Astrocyte of the spinal cord (primary cell): Measurements from ENCODE around the gene CARD6.
"Not testable (repeated sequence)": the region's sequence is repeated elsewhere in the genome, so short reads cannot be mapped to it uniquely, and the experiment has no call there.

ENCODE experiments used
- DNase-seq: peaks from one replicate; pipeline ENCODE4 v3.0.0; 2011; ENCODE audit warnings: low read depth, low spot score
- H3K4me3 ChIP-seq: 2 replicates; pipeline ENCODE4 v1.5.1; 2011; ENCODE audit warnings: low read depth, mild to moderate bottlenecking, low read length, moderate library complexity
- CTCF ChIP-seq: IDR thresholded peaks from 2 replicates; pipeline ENCODE4 v1.5.1; 2012; ENCODE audit warnings: low read depth, mild to moderate bottlenecking, low read length, inconsistent platforms
- in situ Hi-C: cut with HindIII; loops from 2 replicates; pipeline ENCODE4 v1.10.0; 2017; ENCODE audit warnings: low sequenced_read_pairs

Gene CARD6

DNA sequence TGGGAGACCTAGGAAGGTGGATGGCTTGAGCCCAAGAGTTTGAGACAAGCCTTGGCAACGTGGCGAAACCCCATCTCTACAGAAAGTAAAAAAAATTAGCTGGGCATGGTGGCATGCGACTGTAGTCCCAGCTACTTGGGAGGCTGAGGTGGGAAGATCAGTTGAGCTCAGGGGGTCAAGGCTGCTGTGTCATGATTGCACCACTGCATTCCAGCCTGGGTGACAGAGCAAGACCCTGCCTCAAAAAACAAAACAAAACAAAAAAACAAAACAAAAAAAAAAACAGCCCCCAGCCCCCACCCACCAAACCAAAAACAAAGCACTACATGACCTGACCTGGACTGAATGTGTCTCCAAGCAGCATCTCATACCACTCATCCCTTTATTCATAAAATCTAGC, 34.8 kb downstream of the CARD6 start:
- in situ Hi-C loops, result no loop called here
- no peak for DNase-seq
- no peak overlapping the region for H3K4me3 ChIP-seq
- no peak for TF ChIP-seq CTCF

GRCh38 chr5:40877371-40877988, 36.3 kb downstream of the CARD6 start:
- no peak for DNase-seq
- in situ Hi-C loops, result no loop called here
- no peak for TF ChIP-seq CTCF
- H3K4me3 ChIP-seq, result no peak overlapping the region

DNA sequence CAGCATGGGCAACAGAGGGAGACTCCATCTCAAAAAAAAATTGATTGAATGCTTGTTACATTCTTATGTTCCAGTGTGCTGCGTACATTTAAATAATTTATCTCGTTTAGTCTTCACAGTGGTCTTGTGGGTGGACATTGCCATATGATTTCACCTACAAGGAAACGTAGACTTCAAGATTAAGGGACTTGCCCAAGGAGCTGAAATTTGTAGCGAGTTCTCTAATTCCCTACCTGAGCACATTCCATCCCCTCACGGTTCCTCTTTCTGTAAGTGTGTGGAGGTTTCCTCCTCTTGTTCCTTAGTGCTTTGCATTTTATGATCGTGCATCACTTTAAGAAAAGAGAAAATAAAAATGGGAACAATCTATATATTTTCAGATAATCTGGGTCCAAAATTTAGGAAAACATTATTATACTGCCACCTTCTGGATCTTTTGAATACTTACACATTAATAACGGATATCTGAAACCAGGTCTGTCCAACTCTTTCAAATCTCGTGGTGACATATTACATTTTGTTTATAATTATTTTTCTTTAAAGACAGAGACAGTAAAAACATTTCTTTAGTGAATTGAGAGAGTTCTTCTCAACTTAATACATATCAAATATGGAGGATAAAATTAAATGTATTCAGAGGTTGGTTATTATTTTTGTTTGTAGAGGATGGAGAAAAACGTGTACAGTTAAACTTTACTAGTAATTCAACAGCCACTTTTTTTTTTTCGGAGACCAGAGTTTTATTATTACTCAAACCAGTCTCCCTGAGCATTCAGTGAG, 38.2 kb downstream of the CARD6 start:
- TF ChIP-seq CTCF, result peak; percentile 25
- DNase-seq, result peak; percentile 46
- H3K4me3 ChIP-seq, result no peak overlapping the region
- in situ Hi-C loops, result no loop called here

DNA sequence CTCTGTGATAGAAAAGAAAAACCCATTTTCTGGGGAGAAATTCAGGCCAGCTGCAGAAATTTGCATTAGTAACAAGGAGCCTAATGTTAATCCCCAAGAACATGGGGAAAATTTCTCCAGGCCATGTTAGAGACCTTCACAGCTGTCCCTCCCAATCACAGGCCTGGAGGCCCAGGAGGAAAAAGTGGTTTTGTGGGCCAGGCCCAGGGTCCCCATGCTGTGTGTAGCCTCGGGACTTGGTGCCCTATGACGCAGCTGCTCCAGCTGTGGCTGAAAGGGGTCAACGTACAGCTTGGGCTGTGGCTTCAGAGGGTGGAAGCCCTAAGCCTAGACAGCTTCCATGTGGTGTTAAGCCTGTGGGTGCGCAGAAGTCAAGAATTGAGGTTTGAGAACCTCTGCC, 41.1 kb downstream of the CARD6 start:
- no peak for DNase-seq
- no peak for TF ChIP-seq CTCF
- in situ Hi-C loops, result no loop called here
- H3K4me3 ChIP-seq, result no peak overlapping the region

GRCh38 chr5:40883051-40883450, 41.9 kb downstream of the CARD6 start:
- H3K4me3 ChIP-seq, in situ Hi-C loops, DNase-seq: not testable (repeated sequence)

DNA sequence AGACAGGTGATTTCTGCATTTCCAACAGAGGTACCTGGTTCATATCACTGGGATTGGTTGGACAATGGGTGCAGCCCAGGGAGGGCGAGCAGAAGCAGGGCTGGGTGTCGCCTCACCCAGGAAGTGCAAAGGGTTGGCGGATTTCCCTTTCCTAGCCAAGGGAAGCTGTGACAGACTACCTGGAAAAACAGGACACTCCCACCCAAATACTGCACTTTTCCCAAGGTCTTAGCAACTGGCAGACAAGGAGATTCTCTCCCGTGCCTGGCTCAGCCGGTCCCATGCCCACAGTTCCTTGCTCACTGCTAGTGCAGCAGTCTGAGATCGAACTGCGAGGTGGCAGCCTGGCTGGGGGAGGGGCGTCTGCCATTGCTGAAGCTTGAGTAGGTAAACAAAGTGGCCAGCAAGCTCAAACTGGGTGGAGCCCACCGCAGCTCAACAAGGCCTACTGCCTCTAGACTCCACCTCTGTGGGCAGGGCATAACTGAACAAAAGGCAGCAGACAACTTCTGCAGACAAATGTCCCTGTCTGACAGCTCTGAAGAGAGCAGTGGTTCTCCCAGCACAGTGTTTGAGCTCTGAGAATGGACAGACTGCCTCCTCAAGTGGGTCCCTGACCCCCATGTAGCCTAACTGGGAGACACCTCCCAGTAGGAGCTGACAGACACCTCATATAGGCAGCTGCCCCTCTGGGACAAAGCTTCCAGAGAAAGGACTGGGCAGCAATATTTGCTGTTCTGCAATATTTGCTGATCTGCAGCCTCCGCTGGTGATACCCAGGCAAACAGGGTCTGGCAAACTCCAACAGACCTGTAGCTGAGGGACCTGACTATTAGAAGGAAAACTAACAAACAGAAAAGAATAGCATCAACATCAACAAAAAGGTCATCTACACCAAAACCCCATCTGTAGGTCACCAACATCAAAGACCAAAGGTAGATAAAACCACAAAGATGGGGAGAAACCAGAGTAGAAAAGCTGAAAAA, 54.6 kb downstream of the CARD6 start:
- H3K4me3 ChIP-seq, DNase-seq, in situ Hi-C loops: not testable (repeated sequence)

DNA sequence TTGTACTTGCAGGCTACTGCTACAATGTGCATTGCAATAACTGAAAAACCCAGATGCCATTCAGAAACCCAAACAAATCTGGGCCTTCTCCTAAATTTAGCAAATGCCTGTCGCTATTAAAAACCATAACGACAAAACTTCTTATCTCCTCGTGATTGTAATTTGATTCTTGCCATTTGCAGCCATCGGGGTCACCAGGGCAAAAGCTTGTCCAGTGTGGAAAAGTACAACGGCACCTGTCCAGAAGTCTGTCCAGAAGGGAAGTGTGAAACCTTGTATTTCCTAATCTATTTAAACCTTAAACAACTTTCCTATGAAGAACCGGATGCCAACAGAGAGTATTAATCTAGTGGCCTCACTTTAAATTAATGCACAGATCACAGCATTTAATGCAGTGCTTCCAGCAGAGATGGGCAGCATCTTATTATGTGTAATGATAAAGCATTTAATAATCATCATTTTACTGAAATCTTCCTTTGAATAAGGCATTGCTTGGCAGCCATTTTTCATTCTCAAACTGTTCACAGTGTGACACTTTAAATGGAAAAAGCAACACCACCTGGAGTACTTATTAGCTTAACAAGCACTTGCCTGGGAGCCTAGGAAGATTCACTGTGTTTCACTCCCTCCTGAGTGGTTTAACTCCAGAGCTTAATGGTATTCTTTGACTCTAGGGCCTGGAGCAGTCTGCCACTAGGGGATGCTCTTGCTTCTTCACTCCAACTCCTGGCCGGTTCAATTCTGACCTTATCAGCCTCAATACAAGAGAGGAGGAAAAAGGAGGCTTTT, 63.2 kb downstream of the CARD6 start:
- H3K4me3 ChIP-seq, result no peak overlapping the region
- peak; percentile 100 for TF ChIP-seq CTCF
- DNase-seq, result peak; percentile 88
- in situ Hi-C loops, result no loop called here
